ENCODE measurements around the gene TSEN2.

TSEN2 gene

DNA sequence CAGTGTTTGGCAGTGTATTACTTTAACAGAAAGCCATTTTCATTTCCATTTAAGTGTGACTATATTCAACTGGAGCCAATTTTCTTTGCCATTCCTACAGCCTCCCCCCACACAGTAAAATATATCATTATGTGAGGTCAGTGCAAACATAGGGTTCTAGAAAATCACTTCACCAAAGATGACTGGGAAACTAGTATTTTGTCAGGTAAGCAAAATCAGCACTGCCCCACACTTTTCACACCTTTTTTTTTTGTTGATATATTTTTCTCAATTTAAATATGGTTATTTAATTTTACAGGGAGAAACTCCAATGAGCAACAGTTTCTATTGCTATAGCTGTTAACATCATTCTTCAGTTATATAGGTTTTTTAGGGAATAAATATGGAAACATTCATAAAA lies 31.4 kb downstream of the TSEN2 start:
- FAIRE-seq = no peak

DNA sequence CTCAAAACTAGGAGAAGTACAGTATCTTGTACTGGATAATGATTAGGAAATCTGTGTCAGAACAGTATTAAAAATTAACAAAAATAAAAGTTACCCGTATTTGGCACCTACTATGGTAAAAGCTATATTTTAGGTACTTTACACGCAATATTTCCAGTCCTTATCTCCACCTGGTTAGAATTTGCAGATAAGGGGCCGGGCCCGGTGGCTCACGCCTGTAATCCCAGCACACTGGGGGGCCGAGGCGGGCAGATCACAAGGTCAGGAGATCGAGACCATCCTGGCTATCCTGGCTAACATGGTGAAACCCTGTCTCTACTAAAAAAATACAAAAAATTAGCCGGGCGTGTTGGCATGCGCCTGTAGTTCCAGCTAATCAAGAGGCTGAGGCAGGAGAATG lies 32.6 kb downstream of the TSEN2 start:
- FAIRE-seq (no peak), DNase-seq (ENCODE audit: insufficient read length, low spot score) (no peak)
- TF ChIP-seq, protein P1, sequence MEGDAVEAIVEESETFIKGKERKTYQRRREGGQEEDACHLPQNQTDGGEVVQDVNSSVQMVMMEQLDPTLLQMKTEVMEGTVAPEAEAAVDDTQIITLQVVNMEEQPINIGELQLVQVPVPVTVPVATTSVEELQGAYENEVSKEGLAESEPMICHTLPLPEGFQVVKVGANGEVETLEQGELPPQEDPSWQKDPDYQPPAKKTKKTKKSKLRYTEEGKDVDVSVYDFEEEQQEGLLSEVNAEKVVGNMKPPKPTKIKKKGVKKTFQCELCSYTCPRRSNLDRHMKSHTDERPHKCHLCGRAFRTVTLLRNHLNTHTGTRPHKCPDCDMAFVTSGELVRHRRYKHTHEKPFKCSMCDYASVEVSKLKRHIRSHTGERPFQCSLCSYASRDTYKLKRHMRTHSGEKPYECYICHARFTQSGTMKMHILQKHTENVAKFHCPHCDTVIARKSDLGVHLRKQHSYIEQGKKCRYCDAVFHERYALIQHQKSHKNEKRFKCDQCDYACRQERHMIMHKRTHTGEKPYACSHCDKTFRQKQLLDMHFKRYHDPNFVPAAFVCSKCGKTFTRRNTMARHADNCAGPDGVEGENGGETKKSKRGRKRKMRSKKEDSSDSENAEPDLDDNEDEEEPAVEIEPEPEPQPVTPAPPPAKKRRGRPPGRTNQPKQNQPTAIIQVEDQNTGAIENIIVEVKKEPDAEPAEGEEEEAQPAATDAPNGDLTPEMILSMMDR (IDR thresholded peaks at IDR 0.05; ENCODE audit: insufficient read depth, missing control alignments) = no peak

More for the DNA sequence above, 31.4 kb downstream of the TSEN2 start:
- TF ChIP-seq, protein P1 (IDR thresholded peaks at IDR 0.05; ENCODE audit: insufficient read depth, missing control alignments) = no peak
- no peak for DNase-seq (ENCODE audit: insufficient read length, low spot score)

DNA sequence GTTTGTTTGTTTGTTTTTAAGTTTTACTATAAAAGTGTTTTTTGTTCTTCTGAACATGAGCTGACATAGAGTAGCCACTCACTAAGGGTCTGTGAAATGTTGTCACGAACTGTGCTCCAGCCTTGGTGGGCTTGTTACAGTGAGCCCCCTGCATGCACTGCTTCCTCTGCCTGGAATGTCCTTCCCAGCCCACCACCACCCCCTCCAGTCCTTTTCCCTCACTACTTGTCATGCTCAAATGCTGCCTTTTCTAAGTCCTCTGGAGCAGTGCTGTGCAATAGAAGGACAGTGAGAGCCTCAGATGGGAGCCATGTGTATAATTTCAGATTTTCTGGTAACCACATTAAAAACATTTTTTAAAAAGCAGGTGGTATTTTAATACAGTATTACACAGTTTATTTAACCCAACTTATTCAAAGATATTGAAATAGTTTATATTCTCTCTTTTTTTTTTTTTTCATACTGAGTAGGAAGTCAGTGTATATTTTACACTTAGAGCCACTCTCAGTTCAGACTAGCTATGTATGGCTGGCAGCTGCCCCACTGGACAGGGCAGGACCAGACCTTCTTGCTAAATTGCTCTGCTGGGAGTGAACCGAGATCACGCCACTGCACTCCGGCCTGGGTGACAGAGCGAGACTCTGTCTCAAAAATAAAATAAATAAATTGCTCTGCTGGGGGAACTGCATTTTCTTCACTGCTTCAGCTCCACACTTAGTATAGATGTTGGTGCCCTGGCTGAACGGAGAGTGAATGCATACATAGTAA lies 34.2 kb downstream of the TSEN2 start:
- FAIRE-seq (no peak), DNase-seq (ENCODE audit: insufficient read length, low spot score) (no peak)
- TF ChIP-seq, protein P1 (IDR thresholded peaks at IDR 0.05; ENCODE audit: insufficient read depth, missing control alignments) = no peak

DNA sequence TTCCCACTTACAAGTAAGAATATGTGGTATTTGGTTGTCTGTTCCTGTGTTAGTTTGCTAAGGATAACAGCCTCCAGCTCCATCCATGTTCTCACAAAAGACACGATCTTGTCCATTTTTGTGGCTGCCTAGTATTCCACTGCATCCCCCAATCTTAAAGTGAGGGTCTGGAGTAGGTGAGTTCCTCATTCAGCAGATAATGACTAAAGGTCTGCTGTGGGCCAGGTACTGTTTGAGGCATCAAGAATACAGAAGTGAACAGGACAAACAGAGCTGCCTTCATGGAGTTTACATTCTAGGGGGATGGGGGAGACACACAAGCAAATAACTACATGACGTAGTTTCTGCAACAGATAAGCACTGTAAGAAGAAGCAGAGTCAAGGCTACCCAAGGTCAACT lies 36.7 kb downstream of the TSEN2 start:
- TF ChIP-seq, protein P1 (IDR thresholded peaks at IDR 0.05; ENCODE audit: insufficient read depth, missing control alignments) = no peak
- no peak for DNase-seq (ENCODE audit: insufficient read length, low spot score)
- no peak for FAIRE-seq

DNA sequence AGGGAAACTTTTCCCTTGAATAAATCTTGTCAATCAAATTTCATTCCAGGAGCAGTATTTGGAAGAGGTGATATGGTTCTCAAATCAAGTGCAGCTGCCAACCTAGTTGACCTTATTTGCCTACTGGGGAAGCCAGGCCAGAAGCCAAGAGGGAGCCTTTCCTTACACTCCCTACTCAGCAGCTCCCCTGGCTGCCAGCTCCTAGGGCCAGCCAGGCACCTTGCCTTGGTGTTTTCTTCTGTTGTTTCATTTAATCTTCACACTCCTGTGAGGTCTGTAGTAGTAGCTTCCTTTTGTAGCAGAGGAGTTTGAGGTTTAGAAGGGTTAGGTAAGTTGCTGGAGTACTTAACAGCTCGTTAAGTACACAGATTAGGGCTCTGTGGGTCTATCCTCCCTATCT lies 38.4 kb downstream of the TSEN2 start:
- TF ChIP-seq, protein P1 (IDR thresholded peaks at IDR 0.05; ENCODE audit: insufficient read depth, missing control alignments) = no peak
- FAIRE-seq (no peak), DNase-seq (ENCODE audit: insufficient read length, low spot score) (no peak)

DNA sequence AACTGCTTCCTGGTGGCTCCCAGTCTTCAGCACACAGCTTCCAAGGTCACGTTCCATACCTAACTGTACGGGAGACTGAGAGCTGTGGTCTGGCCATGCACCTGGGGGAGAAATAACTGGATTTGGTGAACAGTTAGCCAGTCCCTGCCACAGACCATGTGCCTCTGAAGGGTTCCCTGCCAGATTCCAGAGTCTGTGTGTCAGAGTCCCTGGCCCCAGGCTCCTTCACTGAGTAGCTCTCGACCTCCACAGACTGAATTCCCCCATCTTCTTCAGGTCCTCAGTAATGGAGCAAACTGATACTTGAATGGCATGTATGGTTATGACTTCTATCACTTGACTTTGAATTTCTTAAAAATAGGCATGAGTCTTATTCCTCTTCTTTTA lies 43.5 kb downstream of the TSEN2 start:
- DNase-seq (ENCODE audit: insufficient read length, low spot score) = no peak
- FAIRE-seq = no peak
- TF ChIP-seq, protein P1 (IDR thresholded peaks at IDR 0.05; ENCODE audit: insufficient read depth, missing control alignments) = no peak

DNA sequence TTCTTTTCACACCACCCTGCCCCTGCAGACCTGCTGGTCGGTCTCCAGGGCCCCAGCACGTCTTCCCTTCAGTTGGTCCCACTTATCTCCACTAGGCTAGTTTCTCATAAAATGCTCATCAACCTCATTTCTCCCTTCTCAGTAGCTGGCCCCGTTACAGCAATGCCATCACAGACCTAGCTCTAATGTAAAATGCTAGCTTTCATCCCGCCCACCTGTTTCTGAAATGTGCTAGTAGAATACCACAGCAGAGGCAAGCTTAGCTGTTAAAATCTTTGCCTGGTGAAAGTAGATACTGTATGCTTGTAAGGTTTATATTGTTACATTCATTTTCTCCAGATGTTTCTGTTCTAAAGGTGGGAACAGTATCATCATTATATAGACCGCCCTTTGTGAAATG lies 47.9 kb downstream of the TSEN2 start:
- no peak for DNase-seq (ENCODE audit: insufficient read length, low spot score)
- TF ChIP-seq, protein P1 (IDR thresholded peaks at IDR 0.05; ENCODE audit: insufficient read depth, missing control alignments) = no peak
- no peak for FAIRE-seq
